ENCODE data around the gene A3GALT2. TPM values are rescaled to one million over a fixed set of nuclear protein-coding genes. Genes with fewer than 3 reads are reported as not detected.

The A3GALT2 gene
- total and polyA plus RNA-seq, 9 of the 15 experiments (the other 6 are each of a cell fraction or from before 2014, with no cell fraction given), result not detected

DNA sequence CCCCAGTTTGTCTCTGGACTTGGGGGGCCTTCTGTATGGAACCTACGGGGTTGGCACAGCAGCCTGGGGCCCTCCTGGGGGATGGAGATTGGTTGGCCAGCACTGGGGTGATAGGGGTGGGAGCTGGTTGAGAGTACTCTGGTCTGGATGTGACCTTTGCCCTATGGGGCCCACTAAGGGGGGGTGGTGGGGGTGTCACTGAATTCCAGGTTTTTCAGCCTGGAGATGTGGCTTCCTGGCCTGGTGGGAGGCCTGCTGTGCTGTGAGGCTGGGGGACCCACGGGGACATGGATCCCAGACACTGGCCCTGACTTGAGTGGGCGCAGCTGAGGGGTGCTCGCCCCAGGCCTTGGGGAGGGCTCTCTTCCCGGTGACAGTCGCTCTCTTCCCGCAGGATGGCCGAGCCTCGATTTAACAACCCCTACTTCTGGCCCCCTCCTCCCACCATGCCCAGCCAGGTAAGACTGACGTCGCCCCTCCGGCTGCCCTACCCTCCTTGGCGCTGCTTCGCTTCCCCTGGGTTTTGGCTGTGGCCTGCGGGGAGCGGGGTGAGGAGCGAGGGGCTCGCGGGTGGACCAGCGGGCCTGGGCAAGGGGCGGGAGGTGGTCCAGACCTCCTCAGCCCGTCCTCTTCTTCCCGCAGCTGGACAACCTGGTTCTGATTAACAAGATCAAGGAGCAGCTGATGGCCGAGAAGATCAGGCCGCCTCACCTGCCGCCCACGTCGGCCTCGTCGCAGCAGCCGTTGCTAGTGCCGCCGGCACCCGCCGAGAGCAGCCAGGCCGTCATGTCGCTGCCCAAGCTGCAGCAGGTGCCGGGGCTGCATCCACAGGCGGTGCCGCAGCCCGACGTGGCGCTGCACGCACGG, 45.0 kb downstream of the A3GALT2 start:
- in situ Hi-C loops (cut with MboI) (no loop called here), intact Hi-C loops (cut with micrococcal nuclease) (no loop called here)
- H2AFZ ChIP-seq (ENCODE audit: low read depth, low read length), result no peak overlapping the region
- TF ChIP-seq RBM22 (IDR thresholded peaks at IDR 0.05; ENCODE audit: low read depth, low read length, poor library complexity, severe bottlenecking), result no peak
- TF ChIP-seq PML (IDR thresholded peaks at IDR 0.05; ENCODE audit: low read length), result no peak
- no peak for TF ChIP-seq NR2C1 (IDR thresholded peaks at IDR 0.05)
- TF ChIP-seq NR2C1 (tag; IDR thresholded peaks at IDR 0.05), result 0 out of 2 replicates have a peak, but pooled peaks have one; percentile 26
- no peak for TF ChIP-seq CBFB (CRISPR knock-in tag; IDR thresholded peaks at IDR 0.05)
- no peak for TF ChIP-seq ZNF507 (tag; conservative IDR thresholded peaks at IDR 0.05)
- TF ChIP-seq, protein P1, sequence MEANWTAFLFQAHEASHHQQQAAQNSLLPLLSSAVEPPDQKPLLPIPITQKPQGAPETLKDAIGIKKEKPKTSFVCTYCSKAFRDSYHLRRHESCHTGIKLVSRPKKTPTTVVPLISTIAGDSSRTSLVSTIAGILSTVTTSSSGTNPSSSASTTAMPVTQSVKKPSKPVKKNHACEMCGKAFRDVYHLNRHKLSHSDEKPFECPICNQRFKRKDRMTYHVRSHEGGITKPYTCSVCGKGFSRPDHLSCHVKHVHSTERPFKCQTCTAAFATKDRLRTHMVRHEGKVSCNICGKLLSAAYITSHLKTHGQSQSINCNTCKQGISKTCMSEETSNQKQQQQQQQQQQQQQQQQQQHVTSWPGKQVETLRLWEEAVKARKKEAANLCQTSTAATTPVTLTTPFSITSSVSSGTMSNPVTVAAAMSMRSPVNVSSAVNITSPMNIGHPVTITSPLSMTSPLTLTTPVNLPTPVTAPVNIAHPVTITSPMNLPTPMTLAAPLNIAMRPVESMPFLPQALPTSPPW (CRISPR knock-in tag; IDR thresholded peaks at IDR 0.05), result peak; percentile 46
- TF ChIP-seq CHD4 (IDR thresholded peaks at IDR 0.05; ENCODE audit: insufficient read depth, insufficient replicate concordance, low read depth, low read length, poor library complexity, severe bottlenecking), result no peak
- TF ChIP-seq NCOA4 (IDR thresholded peaks at IDR 0.05; ENCODE audit: partially characterized antibody), result no peak
- H3K4me3 ChIP-seq, result no peak overlapping the region
- no TSS peak for BruUV-seq (replicated peaks)
- H3K27ac ChIP-seq (ENCODE audit: extremely low read depth, low read depth, low read length), result no peak overlapping the region
- H3K27me3 ChIP-seq (ENCODE audit: control insufficient read depth in 2 of 2, insufficient read depth in 2 of 2, low read length in 2 of 2), result peaks cover 13 to 56% of the 10 kb centered on the region in 2 experiments; a peak in 4 of 5 replicates
- H3K9me1 ChIP-seq (ENCODE audit: control insufficient read depth, insufficient read depth, low read length), result no peaks in the 10 kb centered on the region
- ATAC-seq (no peak), DNase-seq (ENCODE audit: extremely low read depth in 1 of 4, low spot score in 3 of 4) (no peak), FAIRE-seq (no peak)
- no peak overlapping the region for H3K9ac ChIP-seq (ENCODE audit: insufficient read depth in 1 of 2, low read depth in 2 of 2, low read length in 2 of 2)
- H4K20me1 ChIP-seq (replicated peaks; ENCODE audit: control insufficient read depth, insufficient read depth, low read length), result peaks cover 4% of the 10 kb centered on the region; the same call in 1 of the 2 replicates
- CTCF ChIA-PET (ENCODE audit: low intra/inter-chr PET ratio), result no interaction called here
- 41% methylated on average over 45 of the region's 45 CpGs for WGBS (ENCODE audit: insufficient coverage, low coverage, missing lambda C conversion rate)
- no peaks in the 10 kb centered on the region for H3K9me3 ChIP-seq (replicated peaks; ENCODE audit: control insufficient read depth, insufficient read depth, low read depth, low read length)
- H3K4me1 ChIP-seq (replicated peaks in 1 of 2; ENCODE audit: control insufficient read depth in 2 of 2, insufficient read depth in 2 of 2, low read length in 2 of 2), result peaks cover 3 to 19% of the 10 kb centered on the region in 2 experiments; a peak in 4 of 5 replicates
- POLR2A ChIA-PET, result interaction anchor here (0.6 kb wide), 1 partner anchor 37 kb away, joined by 3 read pairs; no protein-coding TSS in a partner anchor
- H3K79me2 ChIP-seq (ENCODE audit: control insufficient read depth, insufficient read depth, low read length), result no peaks in the 10 kb centered on the region
- H3K36me3 ChIP-seq (ENCODE audit: control insufficient read depth, insufficient read depth, low read length), result no peaks in the 10 kb centered on the region
- no peak overlapping the region for H3K4me2 ChIP-seq (ENCODE audit: insufficient read depth, low read length)
